Ishikawa (cell line): Measurements from ENCODE around the gene FAM20C.

ENCODE experiments used
- EP300 ChIP-seq: IDR thresholded peaks from 2 replicates; pipeline ENCODE4 v1.6.1; 2012; ENCODE audit warnings: borderline replicate concordance
- FOXM1 ChIP-seq: IDR thresholded peaks from 2 replicates; pipeline ENCODE4 v1.6.1; 2012; ENCODE audit warnings: low read depth, borderline replicate concordance
- NFIC ChIP-seq: IDR thresholded peaks from 2 replicates; pipeline ENCODE4 v1.6.1; 2012
- TAF1 ChIP-seq: IDR thresholded peaks from 2 replicates; pipeline ENCODE4 v1.6.1; 2012; ENCODE audit warnings: low read depth, mild to moderate bottlenecking
- TEAD4 ChIP-seq: IDR thresholded peaks from 2 replicates; pipeline ENCODE4 v1.6.1; 2012
- TF ChIP-seq, protein P1 (sequence below): IDR thresholded peaks from 2 replicates; pipeline ENCODE4 v1.6.1; 2012
- TF ChIP-seq, protein P2 (sequence below): IDR thresholded peaks from 2 replicates; pipeline ENCODE4 v1.6.1; 2012

GRCh38 chr7:189719-190118 is 2.7 kb upstream of the FAM20C start:
- TF ChIP-seq NFIC, result no peak
- no peak for TF ChIP-seq EP300
- TF ChIP-seq TAF1, result no peak
- TF ChIP-seq, protein P1, sequence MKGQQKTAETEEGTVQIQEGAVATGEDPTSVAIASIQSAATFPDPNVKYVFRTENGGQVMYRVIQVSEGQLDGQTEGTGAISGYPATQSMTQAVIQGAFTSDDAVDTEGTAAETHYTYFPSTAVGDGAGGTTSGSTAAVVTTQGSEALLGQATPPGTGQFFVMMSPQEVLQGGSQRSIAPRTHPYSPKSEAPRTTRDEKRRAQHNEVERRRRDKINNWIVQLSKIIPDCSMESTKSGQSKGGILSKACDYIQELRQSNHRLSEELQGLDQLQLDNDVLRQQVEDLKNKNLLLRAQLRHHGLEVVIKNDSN, result no peak
- TF ChIP-seq TEAD4, result no peak
- no peak for TF ChIP-seq FOXM1
- TF ChIP-seq, protein P2, sequence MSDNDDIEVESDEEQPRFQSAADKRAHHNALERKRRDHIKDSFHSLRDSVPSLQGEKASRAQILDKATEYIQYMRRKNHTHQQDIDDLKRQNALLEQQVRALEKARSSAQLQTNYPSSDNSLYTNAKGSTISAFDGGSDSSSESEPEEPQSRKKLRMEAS, result no peak
